K562 (cell line): ENCODE results near the gene LIX1. TPM values are rescaled to one million over a fixed set of nuclear protein-coding genes. Genes with fewer than 3 reads are reported as not detected.

Experiments used
- ESRRA ChIP-seq: fragments of 450-650 bp; IDR thresholded peaks from 2 replicates; pipeline ENCODE4 v1.6.1; 2014; ENCODE audit warnings: low read depth, mild to moderate bottlenecking, moderate library complexity, borderline replicate concordance
- KLF6 ChIP-seq: fragments of 250-450 bp; sonication (Bioruptor Pico); IDR thresholded peaks from 2 replicates; pipeline ENCODE4 v1.4.0; 2020; ENCODE audit warnings: mild to moderate bottlenecking, moderate library complexity, borderline replicate concordance
- MBD2 ChIP-seq: sonication (generic); IDR thresholded peaks from 2 replicates; pipeline ENCODE4 v1.6.1; 2016; ENCODE audit warnings: low read depth, borderline replicate concordance
- PHB ChIP-seq: fragments of 250-450 bp; sonication (Bioruptor Pico); IDR thresholded peaks from 2 replicates; pipeline ENCODE4 v1.5.0; 2021
- POLR2AphosphoS5 ChIP-seq: IDR thresholded peaks from 2 replicates; pipeline ENCODE4 v1.6.1; 2011; ENCODE audit warnings: mild to moderate bottlenecking, low read depth, low read length, moderate library complexity; ENCODE audit not compliant: control insufficient read depth, insufficient read depth
- SPI1 ChIP-seq: IDR thresholded peaks from 2 replicates; pipeline ENCODE4 v1.6.1; 2011; ENCODE audit warnings: low read depth, low read length, control low read depth, borderline replicate concordance
- YBX1 ChIP-seq: fragments of 450-650 bp; IDR thresholded peaks from 2 replicates; pipeline ENCODE4 v1.7.1; 2016; ENCODE audit warnings: mild to moderate bottlenecking
- ZBTB7A ChIP-seq: IDR thresholded peaks from 2 replicates; pipeline ENCODE4 v1.6.1; 2011; ENCODE audit warnings: low read depth, mild to moderate bottlenecking, low read length, moderate library complexity, borderline replicate concordance; ENCODE audit not compliant: control insufficient read depth
- ZKSCAN8 ChIP-seq: fragments of 200-800 bp; sonication (Bioruptor generic); IDR thresholded peaks from 2 replicates; pipeline ENCODE4 v1.6.1; 2016; ENCODE audit warnings: missing genetic modification characterization, missing compliant biosample characterization
- ZNF384 ChIP-seq: IDR thresholded peaks from 2 replicates; pipeline ENCODE4 v1.6.1; 2012; ENCODE audit warnings: low read depth, low read length, improper control_type of control experiment
- polyA plus RNA-seq, 8 experiments: library from polyadenylated mRNA; depleted of rRNA in 4 of 8; stranded (reverse) in 5 of 8; unstranded in 3 of 8; fragments of >200 nt; fragmentation: Nextera tagmentation in 2 of 8; fragmentation: Illumina TruSeq in 1 of 8; extraction: Ambion mirVana in 2 of 8; extraction: Trizol in 1 of 8; gene quantifications; 2 replicates each; pipeline versions ENCODE4 v1.2.1 to v1.2.3, GENCODE V29; 2011 to 2014; ENCODE audit warnings: inconsistent platforms in 1 of 8, missing spikeins in 1 of 8
- total RNA-seq, 7 experiments: library from RNA; depleted of rRNA in 6 of 7; stranded (reverse); fragments of >200 nt in 6 of 7; fragmentation: Illumina TruSeq in 2 of 7; extraction: Trizol in 2 of 7; gene quantifications; 2 replicates each; pipeline versions ENCODE4 v1.2.1 to v1.2.3, GENCODE V29; 2011 to 2021; ENCODE audit warnings: low replicate concordance in 1 of 7
- TF ChIP-seq, protein P1 (sequence below): fragments of 250-450 bp; sonication (Bioruptor Pico); IDR thresholded peaks from 2 replicates; pipeline ENCODE4 v1.8.0; 2021; ENCODE audit warnings: mild to moderate bottlenecking, moderate library complexity
- TF ChIP-seq, protein P2 (sequence below): IDR thresholded peaks from 2 replicates; pipeline ENCODE4 v1.6.1; 2011; ENCODE audit warnings: borderline replicate concordance, low read depth, mild to moderate bottlenecking, moderate library complexity, low read length; ENCODE audit not compliant: insufficient read depth, poor library complexity, severe bottlenecking
- TF ChIP-seq, protein P3 (sequence below): fragments of 450-650 bp; conservative IDR thresholded peaks from 2 replicates; pipeline ENCODE4 v1.6.1; 2016; ENCODE audit warnings: missing genetic modification characterization, low read depth, mild to moderate bottlenecking, control low read depth, missing compliant biosample characterization
- TF ChIP-seq, protein P4 (sequence below): fragments of 200-800 bp; sonication (Bioruptor generic); IDR thresholded peaks from 2 replicates; pipeline ENCODE4 v1.6.1; 2016; ENCODE audit warnings: missing genetic modification characterization, missing compliant biosample characterization
- TF ChIP-seq, protein P5 (sequence below): sonication (generic); formaldehyde crosslinking; IDR thresholded peaks from 2 replicates; pipeline ENCODE4 v1.8.0; 2022; ENCODE audit warnings: mild to moderate bottlenecking, missing genetic modification reagents

LIX1 gene
- total and polyA plus RNA-seq, 9 of the 15 experiments (the other 6 are each of a cell fraction or from before 2014, with no cell fraction given) = 0.01 to 0.18 TPM; not detected in 7

DNA sequence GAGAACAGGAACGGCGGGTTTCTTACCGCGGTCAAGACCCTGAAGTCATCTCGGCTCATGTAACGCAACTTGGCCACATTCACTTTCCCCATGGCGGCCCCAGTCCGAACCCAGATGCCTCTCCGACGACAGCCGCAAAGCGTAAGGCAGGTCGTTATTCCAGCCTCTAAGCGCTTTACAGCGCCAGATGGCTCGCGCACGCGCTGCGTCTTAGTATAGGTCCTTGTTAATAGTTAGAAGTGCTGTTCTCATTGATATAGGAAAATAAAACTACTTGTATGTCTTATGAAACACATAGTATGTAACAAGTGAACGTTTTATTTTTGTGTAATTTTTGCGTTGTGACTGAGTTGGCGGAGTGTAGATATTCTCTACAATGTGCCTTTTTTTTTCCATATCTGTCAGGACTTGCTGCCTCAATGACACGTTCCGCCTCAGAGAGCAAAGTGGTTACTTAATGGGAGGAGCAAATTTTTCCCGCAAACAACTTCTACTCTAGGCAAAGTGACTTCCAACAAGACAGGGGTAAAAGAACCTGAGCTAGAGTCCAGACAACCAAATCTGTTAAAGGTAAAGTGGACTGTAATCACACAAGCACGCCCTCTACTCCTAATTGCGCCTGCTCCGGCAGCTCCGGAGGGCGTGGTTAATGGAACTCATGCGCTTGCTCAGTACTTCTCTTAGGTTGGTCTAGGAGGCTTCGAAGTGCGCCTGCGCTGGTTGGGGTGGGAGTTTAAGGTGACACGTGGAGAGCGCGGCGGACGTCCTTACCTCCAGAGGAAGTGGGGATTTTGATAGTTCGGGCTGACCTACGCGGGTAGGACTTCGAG, 40.9 kb upstream of the LIX1 start, which contains the start of gene RIOK2 (continued):
- TF ChIP-seq, protein P1, sequence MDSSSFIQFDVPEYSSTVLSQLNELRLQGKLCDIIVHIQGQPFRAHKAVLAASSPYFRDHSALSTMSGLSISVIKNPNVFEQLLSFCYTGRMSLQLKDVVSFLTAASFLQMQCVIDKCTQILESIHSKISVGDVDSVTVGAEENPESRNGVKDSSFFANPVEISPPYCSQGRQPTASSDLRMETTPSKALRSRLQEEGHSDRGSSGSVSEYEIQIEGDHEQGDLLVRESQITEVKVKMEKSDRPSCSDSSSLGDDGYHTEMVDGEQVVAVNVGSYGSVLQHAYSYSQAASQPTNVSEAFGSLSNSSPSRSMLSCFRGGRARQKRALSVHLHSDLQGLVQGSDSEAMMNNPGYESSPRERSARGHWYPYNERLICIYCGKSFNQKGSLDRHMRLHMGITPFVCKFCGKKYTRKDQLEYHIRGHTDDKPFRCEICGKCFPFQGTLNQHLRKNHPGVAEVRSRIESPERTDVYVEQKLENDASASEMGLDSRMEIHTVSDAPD (CRISPR knock-in tag) = no peak
- TF ChIP-seq YBX1 (no peak), PHB (no peak), MBD2 (0 out of 2 replicates have a peak, but pooled peaks have one; percentile 22), ZBTB7A (no peak), SPI1 (peak; percentile 88), KLF6 (CRISPR knock-in tag) (no peak), ESRRA (peak; percentile 34; the same call in 1 of the 2 replicates), POLR2AphosphoS5 (peak; percentile 73), ZNF384 (no peak), ZKSCAN8 (CRISPR knock-in tag) (no peak)
- TF ChIP-seq, protein P2, sequence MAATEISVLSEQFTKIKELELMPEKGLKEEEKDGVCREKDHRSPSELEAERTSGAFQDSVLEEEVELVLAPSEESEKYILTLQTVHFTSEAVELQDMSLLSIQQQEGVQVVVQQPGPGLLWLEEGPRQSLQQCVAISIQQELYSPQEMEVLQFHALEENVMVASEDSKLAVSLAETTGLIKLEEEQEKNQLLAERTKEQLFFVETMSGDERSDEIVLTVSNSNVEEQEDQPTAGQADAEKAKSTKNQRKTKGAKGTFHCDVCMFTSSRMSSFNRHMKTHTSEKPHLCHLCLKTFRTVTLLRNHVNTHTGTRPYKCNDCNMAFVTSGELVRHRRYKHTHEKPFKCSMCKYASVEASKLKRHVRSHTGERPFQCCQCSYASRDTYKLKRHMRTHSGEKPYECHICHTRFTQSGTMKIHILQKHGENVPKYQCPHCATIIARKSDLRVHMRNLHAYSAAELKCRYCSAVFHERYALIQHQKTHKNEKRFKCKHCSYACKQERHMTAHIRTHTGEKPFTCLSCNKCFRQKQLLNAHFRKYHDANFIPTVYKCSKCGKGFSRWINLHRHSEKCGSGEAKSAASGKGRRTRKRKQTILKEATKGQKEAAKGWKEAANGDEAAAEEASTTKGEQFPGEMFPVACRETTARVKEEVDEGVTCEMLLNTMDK = no peak
- TF ChIP-seq, protein P3, sequence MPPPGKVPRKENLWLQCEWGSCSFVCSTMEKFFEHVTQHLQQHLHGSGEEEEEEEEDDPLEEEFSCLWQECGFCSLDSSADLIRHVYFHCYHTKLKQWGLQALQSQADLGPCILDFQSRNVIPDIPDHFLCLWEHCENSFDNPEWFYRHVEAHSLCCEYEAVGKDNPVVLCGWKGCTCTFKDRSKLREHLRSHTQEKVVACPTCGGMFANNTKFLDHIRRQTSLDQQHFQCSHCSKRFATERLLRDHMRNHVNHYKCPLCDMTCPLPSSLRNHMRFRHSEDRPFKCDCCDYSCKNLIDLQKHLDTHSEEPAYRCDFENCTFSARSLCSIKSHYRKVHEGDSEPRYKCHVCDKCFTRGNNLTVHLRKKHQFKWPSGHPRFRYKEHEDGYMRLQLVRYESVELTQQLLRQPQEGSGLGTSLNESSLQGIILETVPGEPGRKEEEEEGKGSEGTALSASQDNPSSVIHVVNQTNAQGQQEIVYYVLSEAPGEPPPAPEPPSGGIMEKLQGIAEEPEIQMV = 0 out of 2 replicates have a peak, but pooled peaks have one; percentile 68
- TF ChIP-seq, protein P4, sequence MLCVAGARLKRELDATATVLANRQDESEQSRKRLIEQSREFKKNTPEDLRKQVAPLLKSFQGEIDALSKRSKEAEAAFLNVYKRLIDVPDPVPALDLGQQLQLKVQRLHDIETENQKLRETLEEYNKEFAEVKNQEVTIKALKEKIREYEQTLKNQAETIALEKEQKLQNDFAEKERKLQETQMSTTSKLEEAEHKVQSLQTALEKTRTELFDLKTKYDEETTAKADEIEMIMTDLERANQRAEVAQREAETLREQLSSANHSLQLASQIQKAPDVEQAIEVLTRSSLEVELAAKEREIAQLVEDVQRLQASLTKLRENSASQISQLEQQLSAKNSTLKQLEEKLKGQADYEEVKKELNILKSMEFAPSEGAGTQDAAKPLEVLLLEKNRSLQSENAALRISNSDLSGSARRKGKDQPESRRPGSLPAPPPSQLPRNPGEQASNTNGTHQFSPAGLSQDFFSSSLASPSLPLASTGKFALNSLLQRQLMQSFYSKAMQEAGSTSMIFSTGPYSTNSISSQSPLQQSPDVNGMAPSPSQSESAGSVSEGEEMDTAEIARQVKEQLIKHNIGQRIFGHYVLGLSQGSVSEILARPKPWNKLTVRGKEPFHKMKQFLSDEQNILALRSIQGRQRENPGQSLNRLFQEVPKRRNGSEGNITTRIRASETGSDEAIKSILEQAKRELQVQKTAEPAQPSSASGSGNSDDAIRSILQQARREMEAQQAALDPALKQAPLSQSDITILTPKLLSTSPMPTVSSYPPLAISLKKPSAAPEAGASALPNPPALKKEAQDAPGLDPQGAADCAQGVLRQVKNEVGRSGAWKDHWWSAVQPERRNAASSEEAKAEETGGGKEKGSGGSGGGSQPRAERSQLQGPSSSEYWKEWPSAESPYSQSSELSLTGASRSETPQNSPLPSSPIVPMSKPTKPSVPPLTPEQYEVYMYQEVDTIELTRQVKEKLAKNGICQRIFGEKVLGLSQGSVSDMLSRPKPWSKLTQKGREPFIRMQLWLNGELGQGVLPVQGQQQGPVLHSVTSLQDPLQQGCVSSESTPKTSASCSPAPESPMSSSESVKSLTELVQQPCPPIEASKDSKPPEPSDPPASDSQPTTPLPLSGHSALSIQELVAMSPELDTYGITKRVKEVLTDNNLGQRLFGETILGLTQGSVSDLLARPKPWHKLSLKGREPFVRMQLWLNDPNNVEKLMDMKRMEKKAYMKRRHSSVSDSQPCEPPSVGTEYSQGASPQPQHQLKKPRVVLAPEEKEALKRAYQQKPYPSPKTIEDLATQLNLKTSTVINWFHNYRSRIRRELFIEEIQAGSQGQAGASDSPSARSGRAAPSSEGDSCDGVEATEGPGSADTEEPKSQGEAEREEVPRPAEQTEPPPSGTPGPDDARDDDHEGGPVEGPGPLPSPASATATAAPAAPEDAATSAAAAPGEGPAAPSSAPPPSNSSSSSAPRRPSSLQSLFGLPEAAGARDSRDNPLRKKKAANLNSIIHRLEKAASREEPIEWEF = 0 out of 2 replicates have a peak, but pooled peaks have one; percentile 26
- TF ChIP-seq, protein P5, sequence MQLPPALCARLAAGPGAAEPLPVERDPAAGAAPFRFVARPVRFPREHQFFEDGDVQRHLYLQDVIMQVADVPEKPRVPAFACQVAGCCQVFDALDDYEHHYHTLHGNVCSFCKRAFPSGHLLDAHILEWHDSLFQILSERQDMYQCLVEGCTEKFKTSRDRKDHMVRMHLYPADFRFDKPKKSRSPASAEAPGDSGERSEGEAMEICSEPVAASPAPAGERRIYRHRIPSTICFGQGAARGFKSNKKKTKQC (CRISPR knock-in tag) = peak; percentile 74
